Measurements from ENCODE around the gene FKBP5.

The FKBP5 gene

GRCh38 chr6:35635601-35636597 is 52.8 kb downstream of the FKBP5 start:
- Mint-ChIP-seq H3K27ac (ENCODE audit: low read depth) (no peak overlapping the region), H3K9me3 (no peaks in the 10 kb centered on the region), H3K36me3 (ENCODE audit: insufficient read depth) (peaks cover 40% of the 10 kb centered on the region), H3K27me3 (no peaks in the 10 kb centered on the region), H3K4me3 (no peak overlapping the region), H3K4me1 (peaks cover 5% of the 10 kb centered on the region)
- no peak for ATAC-seq (replicated peaks; ENCODE audit: extremely low read depth, poor library complexity, severe bottlenecking)
- DNase-seq (ENCODE audit: low spot score in 2 of 2): no peak

GRCh38 chr6:35634316-35634715 is 54.4 kb downstream of the FKBP5 start:
- no peak overlapping the region for H3K4me3 Mint-ChIP-seq
- DNase-seq (ENCODE audit: low spot score in 2 of 2) (no peak), ATAC-seq (replicated peaks; ENCODE audit: extremely low read depth, poor library complexity, severe bottlenecking) (no peak)
- H3K27me3 Mint-ChIP-seq: no peaks in the 10 kb centered on the region
- peaks cover 43% of the 10 kb centered on the region for H3K36me3 Mint-ChIP-seq (ENCODE audit: insufficient read depth)
- peaks cover 11% of the 10 kb centered on the region for H3K4me1 Mint-ChIP-seq
- peak overlapping the region; percentile 81 for H3K27ac Mint-ChIP-seq (ENCODE audit: low read depth)
- no peaks in the 10 kb centered on the region for H3K9me3 Mint-ChIP-seq

GRCh38 chr6:35633579-35634089 is 55.1 kb downstream of the FKBP5 start:
- H3K27ac Mint-ChIP-seq (ENCODE audit: low read depth): peak overlapping the region; percentile 81
- ATAC-seq (replicated peaks; ENCODE audit: extremely low read depth, poor library complexity, severe bottlenecking): no peak
- H3K4me3 Mint-ChIP-seq: no peak overlapping the region
- H3K27me3 Mint-ChIP-seq: no peaks in the 10 kb centered on the region
- H3K4me1 Mint-ChIP-seq: peaks cover 11% of the 10 kb centered on the region
- peaks cover 44% of the 10 kb centered on the region for H3K36me3 Mint-ChIP-seq (ENCODE audit: insufficient read depth)
- H3K9me3 Mint-ChIP-seq: no peaks in the 10 kb centered on the region
- no peak for DNase-seq (ENCODE audit: low spot score in 2 of 2)

GRCh38 chr6:35629876-35630378 is 58.8 kb downstream of the FKBP5 start:
- Mint-ChIP-seq H3K9me3 (no peaks in the 10 kb centered on the region), H3K27me3 (no peaks in the 10 kb centered on the region), H3K4me1 (peaks cover 17% of the 10 kb centered on the region), H3K36me3 (ENCODE audit: insufficient read depth) (peaks cover 38% of the 10 kb centered on the region), H3K27ac (ENCODE audit: low read depth) (peak overlapping the region; percentile 85), H3K4me3 (no peak overlapping the region)
- no peak for ATAC-seq (replicated peaks; ENCODE audit: extremely low read depth, poor library complexity, severe bottlenecking)
- DNase-seq (ENCODE audit: low spot score in 2 of 2): no peak

- ATAC-seq (replicated peaks; ENCODE audit: extremely low read depth, poor library complexity, severe bottlenecking) (no peak), DNase-seq (ENCODE audit: low spot score in 2 of 2) (no peak)
- H3K27me3 Mint-ChIP-seq: no peaks in the 10 kb centered on the region
- H3K9me3 Mint-ChIP-seq: no peaks in the 10 kb centered on the region
- H3K36me3 Mint-ChIP-seq (ENCODE audit: insufficient read depth): peaks cover 24% of the 10 kb centered on the region
- no peak overlapping the region for H3K27ac Mint-ChIP-seq (ENCODE audit: low read depth)
- peaks cover 19% of the 10 kb centered on the region for H3K4me1 Mint-ChIP-seq
- no peak overlapping the region for H3K4me3 Mint-ChIP-seq
These were observed 62.3 kb downstream of the FKBP5 start for GRCh38 chr6:35626401-35626800.

GRCh38 chr6:35624341-35625070 is 64.2 kb downstream of the FKBP5 start:
- Mint-ChIP-seq H3K36me3 (ENCODE audit: insufficient read depth) (peaks cover 16% of the 10 kb centered on the region), H3K9me3 (no peaks in the 10 kb centered on the region), H3K27me3 (no peaks in the 10 kb centered on the region), H3K27ac (ENCODE audit: low read depth) (no peak overlapping the region), H3K4me1 (peaks cover 13% of the 10 kb centered on the region), H3K4me3 (no peak overlapping the region)
- peak; percentile 70 for ATAC-seq (replicated peaks; ENCODE audit: extremely low read depth, poor library complexity, severe bottlenecking)
- no peak for DNase-seq (ENCODE audit: low spot score in 2 of 2)

GRCh38 chr6:35622283-35622682 is 66.4 kb downstream of the FKBP5 start:
- Mint-ChIP-seq H3K9me3 (no peaks in the 10 kb centered on the region), H3K27ac (ENCODE audit: low read depth) (peak overlapping the region; percentile 61), H3K4me3 (no peak overlapping the region), H3K36me3 (ENCODE audit: insufficient read depth) (peaks cover 19% of the 10 kb centered on the region), H3K4me1 (peaks cover 13% of the 10 kb centered on the region), H3K27me3 (no peaks in the 10 kb centered on the region)
- no peak for ATAC-seq (replicated peaks; ENCODE audit: extremely low read depth, poor library complexity, severe bottlenecking)
- DNase-seq (ENCODE audit: low spot score in 2 of 2): no peak

- Mint-ChIP-seq H3K9me3 (no peaks in the 10 kb centered on the region), H3K36me3 (ENCODE audit: insufficient read depth) (peaks cover 23% of the 10 kb centered on the region)
These were observed 68.0 kb downstream of the FKBP5 start for GRCh38 chr6:35620706-35621105.

GRCh38 chr6:35613762-35614161 is 75.0 kb downstream of the FKBP5 start:
- Mint-ChIP-seq H3K4me1 (peaks cover 47% of the 10 kb centered on the region), H3K4me3 (no peak overlapping the region)

More at GRCh38 chr6:35620706-35621105, 68.0 kb downstream of the FKBP5 start:
- H3K27me3 Mint-ChIP-seq: no peaks in the 10 kb centered on the region
- peaks cover 8% of the 10 kb centered on the region for H3K4me1 Mint-ChIP-seq
- H3K27ac Mint-ChIP-seq (ENCODE audit: low read depth): no peak overlapping the region
- DNase-seq (ENCODE audit: low spot score in 2 of 2): no peak
- H3K4me3 Mint-ChIP-seq: no peak overlapping the region
- no peak for ATAC-seq (replicated peaks; ENCODE audit: extremely low read depth, poor library complexity, severe bottlenecking)

GRCh38 chr6:35611240-35611639 is 77.5 kb downstream of the FKBP5 start:
- DNase-seq (ENCODE audit: low spot score in 2 of 2) (peak in 1 of 2 donors; percentile 53), ATAC-seq (replicated peaks; ENCODE audit: extremely low read depth, poor library complexity, severe bottlenecking) (peak; percentile 99)
- Mint-ChIP-seq H3K9me3 (no peaks in the 10 kb centered on the region), H3K27me3 (no peaks in the 10 kb centered on the region), H3K36me3 (ENCODE audit: insufficient read depth) (peaks cover 26% of the 10 kb centered on the region), H3K27ac (ENCODE audit: low read depth) (peak overlapping the region; percentile 94), H3K4me1 (peaks cover 55% of the 10 kb centered on the region), H3K4me3 (peak overlapping the region; percentile 53)

More at GRCh38 chr6:35613762-35614161, 75.0 kb downstream of the FKBP5 start:
- Mint-ChIP-seq H3K27me3 (no peaks in the 10 kb centered on the region), H3K9me3 (no peaks in the 10 kb centered on the region), H3K36me3 (ENCODE audit: insufficient read depth) (peaks cover 34% of the 10 kb centered on the region), H3K27ac (ENCODE audit: low read depth) (peak overlapping the region; percentile 66)
- ATAC-seq (replicated peaks; ENCODE audit: extremely low read depth, poor library complexity, severe bottlenecking) (no peak), DNase-seq (ENCODE audit: low spot score in 2 of 2) (no peak)

- no peak for ATAC-seq (replicated peaks; ENCODE audit: extremely low read depth, poor library complexity, severe bottlenecking)
- Mint-ChIP-seq H3K4me3 (peak overlapping the region; percentile 53), H3K27ac (ENCODE audit: low read depth) (peak overlapping the region; percentile 94), H3K27me3 (no peaks in the 10 kb centered on the region), H3K36me3 (ENCODE audit: insufficient read depth) (peaks cover 23% of the 10 kb centered on the region), H3K4me1 (peaks cover 59% of the 10 kb centered on the region), H3K9me3 (no peaks in the 10 kb centered on the region)
- DNase-seq (ENCODE audit: low spot score in 2 of 2): no peak
These were observed 77.9 kb downstream of the FKBP5 start for GRCh38 chr6:35610830-35611229.

- no peak for DNase-seq (ENCODE audit: low spot score in 2 of 2)
- H3K9me3 Mint-ChIP-seq: no peaks in the 10 kb centered on the region
- H3K4me3 Mint-ChIP-seq: no peak overlapping the region
- H3K36me3 Mint-ChIP-seq (ENCODE audit: insufficient read depth): peaks cover 22% of the 10 kb centered on the region
- H3K27ac Mint-ChIP-seq (ENCODE audit: low read depth): no peak overlapping the region
- no peaks in the 10 kb centered on the region for H3K27me3 Mint-ChIP-seq
- no peak for ATAC-seq (replicated peaks; ENCODE audit: extremely low read depth, poor library complexity, severe bottlenecking)
- peaks cover 58% of the 10 kb centered on the region for H3K4me1 Mint-ChIP-seq
These were observed 79.1 kb downstream of the FKBP5 start for GRCh38 chr6:35609588-35609987.

Measured in central memory CD8-positive, alpha-beta T cell (primary cell).